COR-L47 (cell line): Measurements from ENCODE around the gene IYD.

ENCODE experiments used
- DNase-seq: peaks from one replicate; lab custom pipeline; 2025; lab: John Stamatoyannopoulos, UW

IYD gene

DNA sequence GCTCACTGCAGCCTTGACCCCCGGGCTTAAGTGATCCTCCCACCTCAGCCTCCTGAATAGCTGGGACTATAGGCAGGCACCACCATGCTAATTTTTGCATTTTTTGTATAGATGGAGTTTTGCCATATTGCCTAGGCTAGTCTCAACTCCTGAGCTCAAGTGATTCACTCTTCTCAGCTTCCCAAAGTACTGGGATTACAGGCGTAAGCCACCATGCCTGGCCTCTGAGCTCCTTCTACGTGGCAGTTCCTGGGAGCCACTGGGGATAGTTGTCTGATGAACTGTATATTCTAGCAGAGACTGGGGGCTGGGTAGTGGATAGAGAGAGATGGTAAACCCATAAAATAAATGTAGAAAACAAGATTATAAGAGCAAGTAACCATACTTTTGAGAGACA, 26.1 kb downstream of the IYD start:
- no peak for DNase-seq

GRCh38 chr6:150395388-150396009, 26.7 kb downstream of the IYD start:
- DNase-seq: no peak

DNA sequence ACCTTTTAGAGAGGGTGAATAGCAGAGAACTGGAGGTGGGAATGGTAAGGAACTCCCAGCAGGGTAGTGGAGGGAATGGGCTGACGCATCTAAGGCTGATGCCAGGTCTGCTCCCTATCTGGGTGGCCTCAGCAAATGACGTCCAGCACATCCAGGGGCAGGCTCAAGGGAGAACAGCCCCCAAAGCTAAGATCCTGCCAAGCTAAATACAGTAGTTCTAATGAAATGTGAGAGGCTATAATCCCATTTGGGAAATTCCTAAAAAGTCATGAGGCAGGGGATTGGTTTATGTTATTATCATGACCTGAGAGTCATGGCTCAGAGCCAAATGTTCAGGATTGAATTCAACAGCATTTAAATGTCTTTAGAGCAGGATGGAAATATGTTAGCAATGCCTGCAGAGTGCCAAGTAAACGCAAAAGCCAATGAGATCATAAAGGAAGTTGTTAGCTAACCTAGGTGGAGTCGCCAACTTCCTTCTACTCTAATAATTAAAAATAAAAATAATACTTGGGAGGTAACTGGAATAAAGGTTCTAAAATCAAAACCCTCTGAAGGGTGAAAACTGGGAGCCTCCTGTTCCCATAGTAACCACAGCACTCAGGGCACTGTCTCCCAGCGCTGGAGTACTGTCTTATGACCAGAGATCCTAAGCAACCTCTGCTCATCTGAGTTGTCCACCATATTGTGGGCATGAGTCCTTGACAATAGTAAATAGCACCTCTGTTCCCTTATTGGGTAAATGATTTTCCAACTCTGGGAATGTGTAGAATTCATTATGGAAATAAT, 34.8 kb downstream of the IYD start:
- no peak for DNase-seq

- no peak for DNase-seq
Measured at GRCh38 chr6:150406948-150407347, 38.1 kb downstream of the IYD start.

DNA sequence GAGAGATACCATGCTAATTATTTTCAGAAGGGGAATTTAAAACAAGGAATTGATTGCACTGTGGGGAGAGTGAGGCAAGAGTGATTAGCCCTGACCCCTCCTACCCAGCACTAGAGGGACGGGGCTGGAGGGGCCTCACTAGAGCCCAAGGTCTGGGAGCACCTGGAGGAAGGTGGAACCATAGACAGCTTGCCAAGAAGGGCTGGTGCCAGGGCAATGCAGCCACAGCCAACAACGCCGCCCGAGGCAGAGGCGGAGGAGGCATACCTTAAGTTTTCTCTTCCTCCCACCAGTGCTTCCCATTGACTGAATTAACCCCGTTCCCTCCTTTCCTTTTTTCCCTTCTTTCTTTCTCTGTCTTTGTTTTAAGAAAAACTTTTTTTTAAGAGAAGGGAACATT, 40.0 kb downstream of the IYD start:
- DNase-seq: no peak

DNA sequence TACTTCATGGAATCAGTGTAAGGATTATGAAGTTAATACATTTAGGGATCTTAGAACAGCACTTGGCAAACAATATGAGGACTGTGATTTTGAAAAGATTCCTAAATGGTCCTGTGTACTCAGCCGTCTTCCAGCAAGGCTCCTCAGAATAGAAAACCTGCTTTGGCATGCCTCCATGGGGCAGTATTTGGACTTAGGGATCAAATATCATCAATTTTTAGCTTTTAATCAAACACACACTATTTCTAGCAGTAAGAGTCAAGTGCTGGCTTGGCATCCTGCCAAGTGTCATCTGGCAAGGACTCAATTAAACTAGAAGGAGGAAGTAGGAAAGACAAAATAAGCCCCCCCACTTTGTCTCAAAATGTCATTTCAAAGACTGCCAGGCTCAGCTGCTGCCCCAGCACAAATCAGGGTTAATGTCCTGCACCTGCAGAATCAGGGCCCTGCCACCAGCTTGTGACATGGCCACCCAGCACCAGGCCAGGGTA, 40.8 kb downstream of the IYD start:
- DNase-seq: no peak

DNA sequence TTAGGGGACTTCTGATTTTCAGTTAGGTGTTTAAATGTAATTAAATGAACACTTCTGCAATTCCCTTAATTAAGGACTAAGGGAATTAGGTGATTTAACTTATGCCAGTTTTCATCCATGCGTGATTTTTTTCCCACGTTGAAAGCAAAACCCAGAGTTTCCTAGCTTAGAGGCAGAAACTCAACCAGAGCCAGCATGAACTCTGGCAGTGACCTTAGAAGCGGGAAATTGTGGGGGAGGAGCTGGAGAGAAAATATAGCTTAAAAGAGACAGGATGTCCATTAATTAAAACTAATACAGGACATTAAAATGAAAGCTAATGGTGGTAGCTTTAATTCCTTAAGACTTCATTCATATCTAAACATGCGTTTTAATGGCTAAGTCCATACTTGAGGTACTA, 41.6 kb downstream of the IYD start:
- no peak for DNase-seq

GRCh38 chr6:150410906-150411305, 42.1 kb downstream of the IYD start:
- no peak for DNase-seq

- no peak for DNase-seq
Measured at GRCh38 chr6:150412221-150412620, 43.4 kb downstream of the IYD start.

- no peak for DNase-seq
Measured at GRCh38 chr6:150413198-150413597, 44.4 kb downstream of the IYD start.

- DNase-seq: no peak
Measured at GRCh38 chr6:150413781-150414281, 45.0 kb downstream of the IYD start.

GRCh38 chr6:150416128-150416527, 47.3 kb downstream of the IYD start:
- DNase-seq: no peak

- no peak for DNase-seq
Measured at GRCh38 chr6:150417250-150417649, 48.4 kb downstream of the IYD start.

DNA sequence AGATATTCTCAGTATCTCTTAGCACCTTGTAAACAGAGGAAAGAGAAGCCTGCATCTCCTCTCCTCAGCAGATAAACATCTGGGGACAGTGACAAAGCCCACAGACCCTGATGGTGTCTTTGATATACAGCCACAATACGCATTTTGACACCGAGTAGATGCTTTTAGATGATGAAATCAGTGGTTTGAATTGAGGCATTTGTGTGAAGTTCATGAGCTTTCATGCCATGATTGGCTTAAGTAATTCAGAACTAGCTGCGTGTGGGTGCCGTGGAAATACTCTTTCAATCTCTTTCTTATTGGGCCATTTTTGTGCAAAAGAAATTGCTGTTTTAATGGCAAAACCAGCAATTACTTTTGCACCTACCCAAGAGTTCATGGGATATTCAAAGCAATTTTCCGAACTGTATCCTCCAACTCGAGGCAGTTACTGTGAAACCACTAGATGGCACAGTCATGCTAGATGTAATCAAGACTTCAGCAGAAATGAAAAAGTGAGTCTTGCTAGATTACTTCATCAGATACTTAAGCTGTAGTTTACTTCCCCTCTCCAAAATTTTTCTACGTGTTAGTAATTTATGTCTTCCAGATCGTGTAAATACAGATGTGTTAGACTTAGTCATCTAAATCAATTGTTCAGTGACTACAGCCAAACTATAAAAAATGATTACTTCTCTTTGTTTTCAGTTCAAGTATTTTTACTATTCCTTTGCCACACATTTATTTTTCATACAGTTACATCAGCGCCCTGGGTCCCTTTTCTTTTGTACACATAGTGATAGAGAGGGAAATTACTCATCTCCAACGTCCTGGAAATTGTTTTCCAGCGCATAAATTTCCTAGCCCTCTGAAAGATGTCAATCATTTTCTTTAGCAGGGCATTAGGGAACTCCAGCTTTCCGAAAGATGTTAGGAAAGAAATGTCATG, 49.4 kb downstream of the IYD start:
- no peak for DNase-seq

DNA sequence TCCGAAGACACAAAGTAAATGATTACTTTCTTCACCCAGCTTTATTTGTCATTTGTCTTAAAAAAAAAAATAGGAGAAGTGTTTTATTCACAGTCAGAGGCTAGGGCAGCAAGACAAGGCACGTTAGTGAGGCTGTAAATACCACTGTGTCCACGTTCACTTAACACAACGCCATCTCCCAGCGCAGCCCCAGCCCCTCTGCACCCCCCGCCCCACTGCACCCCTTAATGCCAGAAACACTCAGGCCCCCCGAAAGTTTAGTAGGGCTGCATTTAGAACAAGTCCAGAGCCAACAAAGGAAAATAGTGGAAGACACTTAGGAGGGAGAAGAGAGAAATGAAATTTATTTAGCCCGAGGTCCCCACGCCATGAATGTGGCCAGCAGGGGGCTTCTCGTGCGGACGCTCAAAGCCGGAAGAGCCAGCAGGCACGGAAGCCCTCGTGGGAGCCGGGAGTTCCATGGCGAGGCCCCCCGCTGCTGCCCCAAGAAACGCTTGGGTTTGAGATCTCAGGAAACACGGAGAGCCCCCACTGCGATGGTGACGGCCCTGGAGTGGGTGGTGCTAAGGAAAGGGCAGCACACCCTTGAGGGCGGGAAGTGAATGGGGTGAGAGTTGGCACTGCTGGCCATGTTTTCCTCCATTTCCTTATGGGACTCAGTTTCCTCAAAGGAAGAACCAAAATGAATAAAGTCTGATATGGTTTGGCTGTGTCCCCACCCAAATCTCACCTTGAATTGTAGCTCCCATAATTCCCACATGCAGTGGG, 50.2 kb downstream of the IYD start:
- no peak for DNase-seq

DNA sequence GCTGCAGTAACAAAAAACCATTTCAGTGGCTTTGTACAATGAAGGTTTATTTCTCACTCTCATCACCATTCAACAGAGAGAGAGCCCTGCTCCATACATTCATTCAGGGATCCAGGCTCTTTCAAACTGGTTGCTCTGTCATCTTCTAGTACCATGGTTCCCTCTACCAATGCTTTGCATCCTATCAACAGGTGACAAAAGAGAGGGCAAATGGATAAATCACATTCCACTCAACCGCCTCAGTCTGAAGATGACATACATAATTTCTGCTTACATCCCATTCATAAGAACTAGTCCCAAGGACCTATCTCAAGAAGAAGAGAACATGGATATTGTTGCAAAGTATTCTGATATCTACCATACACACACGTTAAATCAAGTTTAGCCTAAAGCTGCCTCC, 51.6 kb downstream of the IYD start:
- no peak for DNase-seq

- no peak for DNase-seq
Measured at GRCh38 chr6:150420926-150421325, 52.1 kb downstream of the IYD start.

DNA sequence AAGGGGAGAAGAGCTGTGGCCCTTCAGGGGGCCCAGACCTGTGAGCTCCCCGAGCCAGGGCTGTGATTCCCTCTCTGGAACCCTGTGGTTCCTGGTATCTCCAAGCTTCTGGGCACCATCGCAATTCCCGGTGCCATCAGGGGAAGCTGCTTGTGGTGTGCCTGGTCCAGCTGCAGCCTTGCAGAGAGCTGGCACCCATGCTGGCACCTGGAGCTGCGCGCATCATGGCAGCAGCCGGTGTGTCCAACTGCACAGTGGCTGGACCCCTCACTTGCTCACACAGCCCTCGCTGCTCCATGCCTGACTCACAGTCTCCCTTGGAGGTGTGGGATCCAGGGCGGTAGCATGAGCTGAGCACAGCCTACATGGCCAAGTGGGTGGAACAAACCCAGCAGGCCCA, 56.7 kb downstream of the IYD start:
- no peak for DNase-seq

- no peak for DNase-seq
Measured at GRCh38 chr6:150426198-150426597, 57.4 kb downstream of the IYD start.

DNA sequence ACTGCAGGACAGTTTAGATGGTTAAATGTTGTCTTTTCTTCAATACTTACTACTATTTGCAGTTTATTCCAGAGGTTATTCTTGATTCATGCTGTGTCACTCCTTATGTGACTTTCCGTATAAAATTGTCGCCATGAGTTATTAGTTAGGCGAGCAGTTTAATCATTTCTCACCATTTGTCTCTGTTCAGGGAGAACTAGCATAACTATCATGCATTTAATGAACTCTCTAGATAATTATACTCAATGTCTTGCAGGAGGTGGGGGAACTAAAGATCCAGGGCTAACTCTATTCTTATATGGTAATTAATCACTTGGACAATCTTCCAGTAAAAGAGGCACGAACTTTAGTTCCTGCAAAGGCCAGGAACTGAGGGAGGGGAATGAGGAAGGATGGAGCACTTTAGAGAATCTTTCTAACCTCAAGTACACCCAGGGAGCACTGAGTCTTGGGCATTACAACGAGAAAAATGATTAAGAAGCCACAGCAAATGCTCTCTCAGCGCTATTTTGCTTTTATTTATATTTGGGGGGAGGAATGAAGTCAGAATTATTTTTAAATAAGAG, 58.3 kb downstream of the IYD start:
- no peak for DNase-seq

- no peak for DNase-seq
Measured at GRCh38 chr6:150427843-150428242, 59.0 kb downstream of the IYD start.
